Stimulated activated CD8-positive, alpha-beta memory T cell treated with anti-CD3 and anti-CD28 coated beads, Interleukin-2, amount 100 ng/mL, for 48 hours (primary cell): ENCODE results near the gene ADD3.
A peak's percentile ranks its signal among the peaks of the same experiment; 100 is the strongest.
"Not testable (repeated sequence)": the region's sequence is repeated elsewhere in the genome, so short reads cannot be mapped to it uniquely, and the experiment has no call there.

Source experiments
- DNase-seq, 2 donors: peaks; one replicate each; pipeline ENCODE4 v3.0.0-alpha.2; 2020; ENCODE audit warnings: low read depth in 2 of 2

ADD3 gene

GRCh38 chr10:109977382-109977806 is 30.4 kb upstream of the ADD3 start:
- no peak for DNase-seq

GRCh38 chr10:109978481-109978880 is 29.3 kb upstream of the ADD3 start:
- DNase-seq: peak; percentile 30 to 50

- no peak for DNase-seq
Observed at GRCh38 chr10:109979215-109979614, 28.6 kb upstream of the ADD3 start.

- no peak for DNase-seq
Observed at GRCh38 chr10:109981650-109982049, 26.1 kb upstream of the ADD3 start.

GRCh38 chr10:109982123-109982522 is 25.7 kb upstream of the ADD3 start:
- DNase-seq: no peak

GRCh38 chr10:109982812-109983211 is 25.0 kb upstream of the ADD3 start:
- no peak for DNase-seq

- no peak for DNase-seq
Observed at GRCh38 chr10:109984013-109984412, 23.8 kb upstream of the ADD3 start.

GRCh38 chr10:109985768-109986167 is 22.0 kb upstream of the ADD3 start:
- DNase-seq: not testable (repeated sequence)

- DNase-seq: no peak
Observed at GRCh38 chr10:109987452-109988211, 20.2 kb upstream of the ADD3 start.

- no peak for DNase-seq
Observed at GRCh38 chr10:109988212-109988596, 19.6 kb upstream of the ADD3 start.

- DNase-seq: no peak
Observed at GRCh38 chr10:109991266-109991855, 16.4 kb upstream of the ADD3 start.

- DNase-seq: no peak
Observed at GRCh38 chr10:109992485-109992884, 15.3 kb upstream of the ADD3 start.

GRCh38 chr10:109993551-109994330 is 14.0 kb upstream of the ADD3 start:
- no peak for DNase-seq

- DNase-seq: no peak
Observed at GRCh38 chr10:109994711-109995577, 12.8 kb upstream of the ADD3 start.

GRCh38 chr10:109995595-109995994 is 12.2 kb upstream of the ADD3 start:
- DNase-seq: no peak

- no peak for DNase-seq
Observed at GRCh38 chr10:109996225-109996624, 11.6 kb upstream of the ADD3 start.

GRCh38 chr10:109996766-109997171 is 11.0 kb upstream of the ADD3 start:
- DNase-seq: no peak

GRCh38 chr10:109997233-109997632 is 10.6 kb upstream of the ADD3 start:
- DNase-seq: no peak

- no peak for DNase-seq
Observed at GRCh38 chr10:109998513-109998912, 9.3 kb upstream of the ADD3 start.

- DNase-seq: no peak
Observed at GRCh38 chr10:110002801-110003523, 4.8 kb upstream of the ADD3 start.

- DNase-seq: no peak
Observed at GRCh38 chr10:110003524-110003885, 4.3 kb upstream of the ADD3 start.
